ENCODE data around the gene UBAP2.

Gene UBAP2

GRCh38 chr9:33943389-33943788 is 105.3 kb downstream of the UBAP2 start:
- Histone ChIP-seq H3K9me2 (ENCODE audit: low read depth, low read length) (no peaks in the 10 kb centered on the region), H3K4me1 (ENCODE audit: insufficient read depth, low read length, severe bottlenecking) (no peaks in the 10 kb centered on the region), H3K79me2 (ENCODE audit: insufficient read depth, low read length) (no peaks in the 10 kb centered on the region), H3K9ac (ENCODE audit: low read length) (no peak overlapping the region), H3K4me2 (ENCODE audit: low read length) (no peak overlapping the region), H2AFZ (ENCODE audit: low read length) (no peak overlapping the region), H3K4me3 (ENCODE audit: low read depth, low read length, poor library complexity, severe bottlenecking) (no peak overlapping the region), H3K27ac (ENCODE audit: low read depth, low read length, poor library complexity, severe bottlenecking) (no peak overlapping the region), H3K36me3 (ENCODE audit: insufficient read depth, low read length) (peaks cover 94% of the 10 kb centered on the region), H3K9me3 (ENCODE audit: low read length) (no peaks in the 10 kb centered on the region), H3F3A (ENCODE audit: insufficient read depth, low read length) (no peaks in the 10 kb centered on the region; the same call in 1 of the 2 replicates), H3K27me3 (ENCODE audit: insufficient read depth, low read length) (no peaks in the 10 kb centered on the region), H4K20me1 (ENCODE audit: insufficient read depth, low read length) (0 out of 2 replicates have a peak, but pooled peaks cover 4% of the 10 kb centered on the region)
- TF ChIP-seq CTCF (IDR thresholded peaks at IDR 0.05; ENCODE audit: low read length) (no peak), EZH2 (IDR thresholded peaks at IDR 0.05; ENCODE audit: borderline replicate concordance, low read length) (no peak)

GRCh38 chr9:33942471-33943083 is 106.1 kb downstream of the UBAP2 start:
- Histone ChIP-seq H3K36me3 (ENCODE audit: insufficient read depth, low read length) (peaks cover 94% of the 10 kb centered on the region), H3K79me2 (ENCODE audit: insufficient read depth, low read length) (no peaks in the 10 kb centered on the region), H3K4me2 (ENCODE audit: low read length) (no peak overlapping the region), H3K27me3 (ENCODE audit: insufficient read depth, low read length) (no peaks in the 10 kb centered on the region), H2AFZ (ENCODE audit: low read length) (no peak overlapping the region), H4K20me1 (ENCODE audit: insufficient read depth, low read length) (0 out of 2 replicates have a peak, but pooled peaks cover 4% of the 10 kb centered on the region), H3F3A (ENCODE audit: insufficient read depth, low read length) (no peaks in the 10 kb centered on the region; the same call in 1 of the 2 replicates), H3K4me1 (ENCODE audit: insufficient read depth, low read length, severe bottlenecking) (no peaks in the 10 kb centered on the region), H3K9ac (ENCODE audit: low read length) (no peak overlapping the region), H3K9me3 (ENCODE audit: low read length) (no peaks in the 10 kb centered on the region), H3K27ac (ENCODE audit: low read depth, low read length, poor library complexity, severe bottlenecking) (no peak overlapping the region), H3K9me2 (ENCODE audit: low read depth, low read length) (no peaks in the 10 kb centered on the region), H3K4me3 (ENCODE audit: low read depth, low read length, poor library complexity, severe bottlenecking) (no peak overlapping the region)
- TF ChIP-seq EZH2 (IDR thresholded peaks at IDR 0.05; ENCODE audit: borderline replicate concordance, low read length) (no peak), CTCF (IDR thresholded peaks at IDR 0.05; ENCODE audit: low read length) (no peak)

DNA sequence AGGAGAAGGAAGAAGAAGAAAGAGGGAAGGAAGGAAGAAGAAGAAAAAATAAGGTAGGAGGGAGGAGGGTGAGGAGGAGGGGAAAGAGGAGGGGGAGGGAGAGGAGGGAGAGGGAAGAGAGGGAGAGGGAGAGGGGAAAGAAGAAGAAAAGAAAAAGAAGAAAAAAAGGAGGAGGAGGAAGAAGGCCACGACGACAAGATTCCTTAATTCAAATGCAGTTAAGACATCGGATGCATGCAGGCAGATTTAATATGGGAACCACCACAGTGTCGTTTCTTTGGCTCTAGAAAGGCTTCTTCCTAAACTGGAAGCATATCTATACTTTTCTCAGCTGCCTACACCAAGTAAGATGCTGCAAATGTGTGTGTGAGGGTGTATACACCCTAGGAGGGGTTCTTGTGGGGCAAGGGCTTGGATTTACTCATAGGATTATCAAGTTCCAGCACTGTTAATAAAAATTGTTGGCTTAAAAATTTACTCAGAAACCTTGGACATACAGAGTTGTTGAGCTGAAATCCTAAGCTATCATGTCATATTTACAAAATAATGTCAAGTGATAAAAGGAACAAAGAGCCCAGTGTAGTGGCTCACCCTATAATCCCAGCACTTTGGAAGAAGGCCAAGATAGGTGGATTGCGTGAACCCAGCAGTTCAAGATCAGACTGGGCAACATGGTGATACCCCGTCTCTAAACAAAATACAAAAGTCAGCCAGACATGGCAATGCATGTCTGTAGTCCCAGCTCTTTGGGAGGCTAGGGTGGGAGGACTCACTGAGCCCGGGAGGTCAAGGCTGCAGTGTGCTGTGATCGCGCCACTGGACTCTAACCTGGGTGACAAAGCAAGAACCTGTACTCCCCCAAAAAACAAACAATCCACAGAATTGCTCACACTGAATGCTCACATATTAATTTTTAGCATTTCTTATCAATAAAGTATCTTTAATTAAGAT is 108.5 kb downstream of the UBAP2 start:
- no peak overlapping the region for H3K4me2 ChIP-seq (ENCODE audit: low read length)
- no peak for TF ChIP-seq CTCF (IDR thresholded peaks at IDR 0.05; ENCODE audit: low read length)
- TF ChIP-seq EZH2 (IDR thresholded peaks at IDR 0.05; ENCODE audit: borderline replicate concordance, low read length), result no peak
- peaks cover 93% of the 10 kb centered on the region for H3K36me3 ChIP-seq (ENCODE audit: insufficient read depth, low read length)
- H3K9me2 ChIP-seq (ENCODE audit: low read depth, low read length), result no peaks in the 10 kb centered on the region
- no peaks in the 10 kb centered on the region; the same call in 1 of the 2 replicates for H3F3A ChIP-seq (ENCODE audit: insufficient read depth, low read length)
- no peak overlapping the region for H2AFZ ChIP-seq (ENCODE audit: low read length)
- no peaks in the 10 kb centered on the region for H3K27me3 ChIP-seq (ENCODE audit: insufficient read depth, low read length)
- no peak overlapping the region for H3K9ac ChIP-seq (ENCODE audit: low read length)
- H3K4me3 ChIP-seq (ENCODE audit: low read depth, low read length, poor library complexity, severe bottlenecking), result no peak overlapping the region
- no peaks in the 10 kb centered on the region for H3K79me2 ChIP-seq (ENCODE audit: insufficient read depth, low read length)
- no peak overlapping the region for H3K27ac ChIP-seq (ENCODE audit: low read depth, low read length, poor library complexity, severe bottlenecking)
- H4K20me1 ChIP-seq (ENCODE audit: insufficient read depth, low read length), result 0 out of 2 replicates have a peak, but pooled peaks cover 4% of the 10 kb centered on the region
- H3K4me1 ChIP-seq (ENCODE audit: insufficient read depth, low read length, severe bottlenecking), result no peaks in the 10 kb centered on the region
- no peaks in the 10 kb centered on the region for H3K9me3 ChIP-seq (ENCODE audit: low read length)

Measured in OCI-LY1 (cell line).